Liver (tissue), 3 donors: Measurements from ENCODE around the gene PHLPP1.

ENCODE experiments used
- SP1 ChIP-seq: IDR thresholded peaks from 2 replicates; pipeline ENCODE4 v1.6.1; 2018; ENCODE audit warnings: antibody characterized with exemption, mild to moderate bottlenecking
- TF ChIP-seq, protein P1 (sequence below): fragments of 150-350 bp; IDR thresholded peaks from 2 replicates; pipeline ENCODE4 v1.5.1; 2017; ENCODE audit warnings: improper control_type of control experiment, low read depth, low read length; ENCODE audit not compliant: missing input control
- donor health status: healthy.
- donor health status: healthy.

DNA sequence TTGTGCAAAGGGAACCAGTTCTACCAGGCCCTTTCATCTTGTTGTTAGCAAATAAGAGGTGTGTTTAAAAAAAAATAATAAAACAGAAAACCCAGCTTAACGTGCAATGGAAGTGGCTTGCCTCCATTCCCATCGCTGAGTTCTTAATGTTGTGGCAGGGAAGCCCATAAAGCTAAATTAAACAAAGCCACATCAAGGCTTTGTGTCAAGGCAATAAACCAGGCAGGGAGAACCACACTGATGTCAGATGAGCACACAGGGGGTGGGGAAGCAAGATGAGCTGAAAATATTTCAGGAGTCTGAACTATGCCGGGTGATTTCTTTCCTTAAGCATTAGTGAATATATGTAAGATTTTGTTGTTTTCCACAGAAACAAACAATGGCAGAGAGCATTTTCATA, 73.5 kb downstream of the PHLPP1 start:
- no peak for TF ChIP-seq SP1
- TF ChIP-seq, protein P1, sequence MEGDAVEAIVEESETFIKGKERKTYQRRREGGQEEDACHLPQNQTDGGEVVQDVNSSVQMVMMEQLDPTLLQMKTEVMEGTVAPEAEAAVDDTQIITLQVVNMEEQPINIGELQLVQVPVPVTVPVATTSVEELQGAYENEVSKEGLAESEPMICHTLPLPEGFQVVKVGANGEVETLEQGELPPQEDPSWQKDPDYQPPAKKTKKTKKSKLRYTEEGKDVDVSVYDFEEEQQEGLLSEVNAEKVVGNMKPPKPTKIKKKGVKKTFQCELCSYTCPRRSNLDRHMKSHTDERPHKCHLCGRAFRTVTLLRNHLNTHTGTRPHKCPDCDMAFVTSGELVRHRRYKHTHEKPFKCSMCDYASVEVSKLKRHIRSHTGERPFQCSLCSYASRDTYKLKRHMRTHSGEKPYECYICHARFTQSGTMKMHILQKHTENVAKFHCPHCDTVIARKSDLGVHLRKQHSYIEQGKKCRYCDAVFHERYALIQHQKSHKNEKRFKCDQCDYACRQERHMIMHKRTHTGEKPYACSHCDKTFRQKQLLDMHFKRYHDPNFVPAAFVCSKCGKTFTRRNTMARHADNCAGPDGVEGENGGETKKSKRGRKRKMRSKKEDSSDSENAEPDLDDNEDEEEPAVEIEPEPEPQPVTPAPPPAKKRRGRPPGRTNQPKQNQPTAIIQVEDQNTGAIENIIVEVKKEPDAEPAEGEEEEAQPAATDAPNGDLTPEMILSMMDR, result no peak
